Upper lobe of left lung (tissue), 6 donors: ENCODE data around the gene SDK2. TPM values are rescaled to one million over a fixed set of nuclear protein-coding genes. Genes with fewer than 3 reads are reported as not detected.

Experiments
- ATAC-seq, 2 donors: fragments of 200-7000 bp; cut with Tn5 transposase; one replicate each; pipeline ENCODE4 v1.9.1; 2022; ENCODE audit warnings: mild to moderate bottlenecking in 2 of 2, moderate library complexity in 2 of 2; ENCODE audit not compliant: low FRiP score in 2 of 2
- DNase-seq, 2 donors: peaks; one replicate each; pipeline ENCODE4 v3.0.0-alpha.2; 2019 to 2020
- H3K27ac ChIP-seq, 4 donors: fragments of 200-600 bp; sonication (generic); one replicate each; pipeline ENCODE4 v1.5.1; 2016 to 2019
- H3K27me3 ChIP-seq, 4 donors: fragments of 200-600 bp; sonication (generic); one replicate each; pipeline ENCODE4 v1.5.1; 2017 to 2019
- H3K36me3 ChIP-seq, 4 donors: fragments of 200-600 bp; sonication (generic); one replicate each; pipeline ENCODE4 v1.5.1; 2016 to 2019
- H3K4me1 ChIP-seq, 4 donors: fragments of 200-600 bp; sonication (generic); one replicate each; pipeline ENCODE4 v1.5.1; 2018 to 2019
- H3K4me3 ChIP-seq, 4 donors: fragments of 200-600 bp; sonication (generic); one replicate each; pipeline ENCODE4 v1.5.1; 2017 to 2019; ENCODE audit warnings: mild to moderate bottlenecking in 2 of 4, moderate library complexity in 1 of 4
- H3K9me3 ChIP-seq, 4 donors: fragments of 200-600 bp; sonication (generic); one replicate each; pipeline ENCODE4 v1.5.1; 2018 to 2019
- EP300 ChIP-seq, 4 donors: sonication (generic); formaldehyde crosslinking; IDR thresholded peaks; one replicate each; pipeline ENCODE4 v1.5.1; 2017; ENCODE audit warnings: antibody characterized with exemption in 4 of 4, control low read depth in 2 of 4
- POLR2A ChIP-seq, 4 donors: fragments of 450-650 bp; IDR thresholded peaks; one replicate each; pipeline ENCODE4 v1.5.1; 2016 to 2017; ENCODE audit warnings: antibody characterized with exemption in 4 of 4, mild to moderate bottlenecking in 2 of 4
- POLR2AphosphoS5 ChIP-seq, 2 donors: sonication (generic); formaldehyde crosslinking; IDR thresholded peaks; one replicate each; pipeline ENCODE4 v1.5.1; 2017; ENCODE audit warnings: antibody characterized with exemption in 2 of 2
- WGBS, 2 donors: methylation state at CpG; one replicate each; pipeline ENCODE4 v1.1.5; 2017 to 2018; 5-methylcytosine and 5-hydroxymethylcytosine counted together
- total RNA-seq, 6 donors: library from RNA; depleted of rRNA in 4 of 6; stranded (reverse); fragments of >200 nt in 4 of 6; gene quantifications; one replicate each; pipeline versions ENCODE4 v1.1.0 to v1.2.1, GENCODE V29; 2016 to 2021
- TF ChIP-seq, protein P1 (sequence below), 6 experiments: fragments of 450-650 bp in 4 of 6; fragments of 200-600 bp in 2 of 6; sonication (generic) in 2 of 6; IDR thresholded peaks; one replicate each; pipeline ENCODE4 v1.5.1; 2016 to 2019; ENCODE audit warnings: antibody characterized with exemption in 6 of 6
- donor health status: DM: no; HTN: no; CAD: no; lungs with moderate emphysema.
- donor health status: DM: no; HTN: yes; CAD: no; lungs with severe emphysema.

SDK2 gene
- total RNA-seq, 6 donors from 2014 or later, result 1.2 to 7.3 (median 2.9) TPM

DNA sequence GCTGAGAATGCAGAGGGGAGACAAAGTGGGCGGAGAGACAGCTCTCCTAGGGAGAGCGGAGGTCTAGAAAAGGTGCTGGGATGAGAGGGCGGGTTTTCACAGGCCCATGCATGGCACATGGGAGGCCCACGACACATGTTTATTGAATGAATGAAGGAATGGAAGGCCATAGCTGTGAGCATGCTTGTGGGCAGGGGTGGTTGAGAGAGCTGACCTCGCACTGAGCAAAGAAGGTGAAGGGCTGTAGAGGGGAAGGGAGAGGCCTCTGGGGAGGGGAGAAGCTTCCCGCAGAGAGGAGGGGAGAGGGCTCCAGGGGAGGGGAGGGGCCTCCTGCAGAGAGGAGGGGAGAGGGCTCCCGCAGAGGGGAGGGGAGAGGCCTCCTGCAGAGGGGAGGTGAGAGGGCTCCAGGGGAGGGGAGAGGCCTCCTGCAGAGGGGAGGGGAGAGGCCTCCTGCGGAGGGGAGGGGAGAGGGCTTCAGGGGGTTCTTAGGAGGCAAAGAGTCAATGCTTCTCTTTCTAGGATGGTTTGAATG lies 27.3 kb downstream of the SDK2 start:
- H3K9me3 ChIP-seq, result peaks cover 0 to 4% (median 0%) of the 10 kb centered on the region in 4 donors
- DNase-seq, result no peak
- TF ChIP-seq POLR2AphosphoS5 (IDR thresholded peaks at IDR 0.05) (no peak), POLR2A (IDR thresholded peaks at IDR 0.05) (no peak)
- H3K27ac ChIP-seq, result no peak overlapping the region
- H3K27me3 ChIP-seq, result no peaks in the 10 kb centered on the region
- H3K36me3 ChIP-seq, result no peaks in the 10 kb centered on the region
- 76 to 79% methylated on average over 7 to 8 of the region's 8 CpGs for WGBS, 2 donors
- ATAC-seq, result no peak
- H3K4me1 ChIP-seq, result no peaks in the 10 kb centered on the region
- H3K4me3 ChIP-seq, result no peak overlapping the region

DNA sequence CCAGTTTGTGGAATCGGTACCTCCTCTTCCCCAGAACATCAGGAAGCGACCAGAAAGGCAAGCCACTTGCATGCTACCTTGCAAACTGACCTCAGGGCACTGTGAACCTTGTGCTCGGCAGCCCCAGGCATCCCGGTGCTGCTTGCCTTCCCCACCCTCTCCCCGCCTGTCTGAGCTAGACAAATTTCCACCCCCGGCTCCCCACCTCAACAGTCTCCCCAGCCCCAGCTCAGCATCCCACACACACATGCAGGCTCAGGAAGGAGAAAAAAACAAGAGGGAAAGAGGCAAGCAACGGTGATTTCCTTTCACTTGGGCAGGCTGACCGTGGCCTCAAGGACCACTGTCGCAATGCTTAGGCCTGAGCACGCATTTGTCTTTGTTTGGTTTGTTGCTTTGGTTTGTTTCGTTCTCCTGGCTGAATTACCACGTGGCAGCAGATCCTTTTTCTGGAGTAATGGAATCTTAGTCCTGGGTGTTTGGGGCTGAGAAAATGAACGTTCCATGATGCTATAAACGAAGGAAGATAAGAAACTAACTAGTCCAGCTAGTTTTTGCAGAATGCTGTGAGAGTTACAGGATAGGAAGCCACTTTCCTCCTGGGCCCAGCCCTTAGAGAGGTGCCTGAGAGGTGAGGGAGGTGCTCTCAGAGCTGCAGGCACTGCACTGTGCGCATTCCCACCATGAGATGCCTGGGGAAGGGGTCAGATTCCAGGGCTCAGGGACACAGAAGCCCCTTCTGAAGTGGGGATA lies 27.9 kb downstream of the SDK2 start:
- WGBS, 2 donors, result 41 to 50% methylated on average over 15 of the region's 15 CpGs
- ATAC-seq (no peak), DNase-seq (no peak)
- Histone ChIP-seq H3K4me1 (no peaks in the 10 kb centered on the region), H3K27me3 (no peaks in the 10 kb centered on the region), H3K27ac (no peak overlapping the region), H3K4me3 (no peak overlapping the region), H3K9me3 (peaks cover 0 to 4% (median 0%) of the 10 kb centered on the region in 4 donors), H3K36me3 (no peaks in the 10 kb centered on the region)
- no peak for TF ChIP-seq POLR2A (IDR thresholded peaks at IDR 0.05)
- no peak for TF ChIP-seq POLR2AphosphoS5 (IDR thresholded peaks at IDR 0.05)
- TF ChIP-seq, protein P1, sequence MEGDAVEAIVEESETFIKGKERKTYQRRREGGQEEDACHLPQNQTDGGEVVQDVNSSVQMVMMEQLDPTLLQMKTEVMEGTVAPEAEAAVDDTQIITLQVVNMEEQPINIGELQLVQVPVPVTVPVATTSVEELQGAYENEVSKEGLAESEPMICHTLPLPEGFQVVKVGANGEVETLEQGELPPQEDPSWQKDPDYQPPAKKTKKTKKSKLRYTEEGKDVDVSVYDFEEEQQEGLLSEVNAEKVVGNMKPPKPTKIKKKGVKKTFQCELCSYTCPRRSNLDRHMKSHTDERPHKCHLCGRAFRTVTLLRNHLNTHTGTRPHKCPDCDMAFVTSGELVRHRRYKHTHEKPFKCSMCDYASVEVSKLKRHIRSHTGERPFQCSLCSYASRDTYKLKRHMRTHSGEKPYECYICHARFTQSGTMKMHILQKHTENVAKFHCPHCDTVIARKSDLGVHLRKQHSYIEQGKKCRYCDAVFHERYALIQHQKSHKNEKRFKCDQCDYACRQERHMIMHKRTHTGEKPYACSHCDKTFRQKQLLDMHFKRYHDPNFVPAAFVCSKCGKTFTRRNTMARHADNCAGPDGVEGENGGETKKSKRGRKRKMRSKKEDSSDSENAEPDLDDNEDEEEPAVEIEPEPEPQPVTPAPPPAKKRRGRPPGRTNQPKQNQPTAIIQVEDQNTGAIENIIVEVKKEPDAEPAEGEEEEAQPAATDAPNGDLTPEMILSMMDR (IDR thresholded peaks at IDR 0.05), result no peak
- no peak for TF ChIP-seq EP300 (IDR thresholded peaks at IDR 0.05)

DNA sequence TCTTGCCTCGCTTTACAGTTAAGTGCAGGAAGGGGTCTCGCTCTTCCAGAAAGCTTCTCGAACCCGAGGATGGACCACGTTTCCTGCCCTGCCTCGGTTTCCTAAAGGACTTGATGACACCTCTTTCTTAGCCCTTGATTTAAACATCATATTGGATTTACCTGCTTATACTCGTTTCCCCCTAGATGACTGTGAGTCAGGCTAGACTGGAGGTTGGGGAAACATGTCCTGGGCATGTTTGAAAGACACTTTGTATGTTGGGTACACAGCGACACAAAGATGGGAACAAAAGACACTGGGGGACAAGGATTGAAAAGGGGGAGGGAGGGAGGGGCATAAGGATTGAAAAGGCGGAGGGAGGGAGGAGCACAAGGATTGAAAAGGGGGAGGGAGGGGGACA lies 30.0 kb downstream of the SDK2 start:
- 72 to 76% methylated on average over 7 to 8 of the region's 9 CpGs for WGBS, 2 donors
- H3K27ac ChIP-seq, result no peak overlapping the region
- no peak for TF ChIP-seq POLR2A (IDR thresholded peaks at IDR 0.05)
- TF ChIP-seq POLR2AphosphoS5 (IDR thresholded peaks at IDR 0.05), result no peak
- no peak for TF ChIP-seq EP300 (IDR thresholded peaks at IDR 0.05)
- TF ChIP-seq, protein P1 (IDR thresholded peaks at IDR 0.05), result no peak

DNA sequence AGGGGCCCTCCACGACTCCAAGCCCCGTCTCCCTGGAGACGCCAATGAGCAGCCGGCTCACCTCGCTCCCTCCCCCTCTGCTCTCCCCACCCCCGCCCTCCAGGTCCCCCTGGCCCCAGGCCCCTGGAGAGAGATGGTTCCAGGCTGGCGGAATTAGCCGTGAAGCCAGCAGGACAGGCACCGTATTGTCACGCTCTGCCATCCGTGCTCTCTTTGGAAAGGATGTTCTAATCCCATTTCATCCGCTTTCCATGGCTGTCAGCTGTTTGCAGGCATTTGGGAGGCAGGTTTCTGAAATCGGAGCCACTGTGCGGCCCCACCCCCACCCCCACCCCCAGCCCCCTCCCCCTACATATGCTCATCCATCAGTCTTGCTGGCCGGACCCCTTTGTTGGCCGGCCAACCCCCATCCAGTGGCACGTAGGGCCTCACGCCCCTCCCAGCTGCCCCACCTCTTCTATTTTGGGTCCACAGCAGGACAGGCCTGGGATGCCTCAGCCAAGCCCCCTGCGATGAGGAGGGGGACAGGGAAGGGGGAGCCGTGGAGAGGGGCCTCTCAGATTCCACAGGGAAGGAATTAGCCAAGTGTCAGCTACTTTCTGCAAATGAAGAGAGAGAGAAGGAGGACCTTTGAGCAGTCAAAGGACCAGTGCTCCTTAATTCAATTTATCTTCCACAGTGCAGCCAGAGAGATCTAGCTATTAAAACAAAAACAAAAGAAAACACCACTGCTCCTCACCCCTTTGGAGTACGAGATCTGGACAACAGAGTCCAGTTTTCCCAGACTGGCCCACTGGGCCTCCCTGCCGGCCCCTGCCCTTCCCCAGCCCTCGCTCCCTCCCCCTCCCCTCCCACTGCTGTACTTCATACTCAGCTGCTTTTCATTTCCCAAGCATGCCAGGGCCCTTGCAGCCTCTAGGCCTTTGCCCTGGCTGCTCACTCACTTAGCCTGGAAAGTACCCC lies 30.7 kb downstream of the SDK2 start:
- H3K4me1 ChIP-seq, result no peaks in the 10 kb centered on the region
- H3K9me3 ChIP-seq, result no peaks in the 10 kb centered on the region
- ATAC-seq (no peak), DNase-seq (no peak)
- WGBS, 2 donors, result 61 to 64% methylated on average over 15 to 21 of the region's 23 CpGs
- TF ChIP-seq POLR2AphosphoS5 (IDR thresholded peaks at IDR 0.05), result no peak
- no peak overlapping the region for H3K27ac ChIP-seq
- H3K4me3 ChIP-seq, result no peak overlapping the region
- no peaks in the 10 kb centered on the region for H3K36me3 ChIP-seq
- no peaks in the 10 kb centered on the region for H3K27me3 ChIP-seq

More for the DNA sequence above, 30.0 kb downstream of the SDK2 start:
- Histone ChIP-seq H3K9me3 (no peaks in the 10 kb centered on the region), H3K36me3 (no peaks in the 10 kb centered on the region), H3K4me1 (no peaks in the 10 kb centered on the region), H3K27me3 (no peaks in the 10 kb centered on the region), H3K4me3 (no peak overlapping the region)
- DNase-seq, result no peak
- ATAC-seq, result no peak

DNA sequence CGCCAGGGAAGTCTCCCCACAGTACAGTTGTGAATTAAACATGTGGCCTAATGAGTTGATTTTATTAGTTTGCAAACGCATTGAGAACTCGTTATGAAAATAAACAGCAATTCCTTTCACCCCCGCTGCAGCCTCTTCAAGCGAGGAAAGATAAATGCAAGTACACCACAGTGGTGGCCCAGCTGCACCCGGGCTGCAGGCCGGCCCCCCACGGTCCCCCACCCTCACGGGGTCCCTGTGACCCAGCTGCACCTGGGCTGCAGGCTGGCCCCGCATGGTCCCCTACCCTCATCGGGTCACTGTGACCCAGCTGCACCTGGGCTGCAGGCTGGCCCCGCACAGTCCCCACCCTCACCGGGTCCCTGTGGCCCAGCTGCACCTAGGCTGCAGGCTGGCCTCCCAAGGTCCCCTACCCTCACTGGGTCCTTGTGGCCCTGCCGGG lies 32.2 kb downstream of the SDK2 start:
- Histone ChIP-seq H3K27ac (no peak overlapping the region), H3K36me3 (no peaks in the 10 kb centered on the region), H3K27me3 (no peaks in the 10 kb centered on the region), H3K9me3 (no peaks in the 10 kb centered on the region), H3K4me3 (no peak overlapping the region), H3K4me1 (no peaks in the 10 kb centered on the region)
- DNase-seq (no peak), ATAC-seq (no peak)
- TF ChIP-seq POLR2A (IDR thresholded peaks at IDR 0.05), result no peak
- TF ChIP-seq, protein P1 (IDR thresholded peaks at IDR 0.05), result no peak
- no peak for TF ChIP-seq EP300 (IDR thresholded peaks at IDR 0.05)
- no peak for TF ChIP-seq POLR2AphosphoS5 (IDR thresholded peaks at IDR 0.05)
- 72 to 75% methylated on average over 8 to 14 of the region's 14 CpGs for WGBS, 2 donors
